HG03025 (cell line): ENCODE data around the gene DOCK6.

Source experiments
- ATAC-seq: cut with Tn5 transposase; IDR thresholded peaks from one replicate; pipeline ENCODE4 v1.9.1; 2021; ENCODE audit warnings: mild to moderate bottlenecking, moderate library complexity; ENCODE audit not compliant: unreplicated experiment, low FRiP score

DOCK6 gene

GRCh38 chr19:11230621-11231386 is 31.5 kb downstream of the DOCK6 start:
- ATAC-seq, result no peak

- ATAC-seq, result no peak
Measured at GRCh38 chr19:11227195-11227886, 35.0 kb downstream of the DOCK6 start.

GRCh38 chr19:11226716-11227166 is 35.6 kb downstream of the DOCK6 start:
- ATAC-seq, result no peak

- no peak for ATAC-seq
Measured at GRCh38 chr19:11225815-11226214, 36.5 kb downstream of the DOCK6 start.

- no peak for ATAC-seq
Measured at GRCh38 chr19:11225172-11225571, 37.2 kb downstream of the DOCK6 start.

- ATAC-seq, result no peak
Measured at GRCh38 chr19:11224429-11224828, 37.9 kb downstream of the DOCK6 start.

- no peak for ATAC-seq
Measured at GRCh38 chr19:11223200-11223599, 39.1 kb downstream of the DOCK6 start.

- ATAC-seq, result no peak
Measured at GRCh38 chr19:11221082-11221598, 41.2 kb downstream of the DOCK6 start.

GRCh38 chr19:11214387-11214786 is 47.9 kb downstream of the DOCK6 start:
- no peak for ATAC-seq

- ATAC-seq, result no peak
Measured at GRCh38 chr19:11210656-11210928, 51.7 kb downstream of the DOCK6 start.

- ATAC-seq, result no peak
Measured at GRCh38 chr19:11209839-11210655, 52.3 kb downstream of the DOCK6 start.

- ATAC-seq, result no peak
Measured at GRCh38 chr19:11208561-11209471, 53.5 kb downstream of the DOCK6 start.

- ATAC-seq, result no peak
Measured at GRCh38 chr19:11205939-11206570, 56.3 kb downstream of the DOCK6 start.

- no peak for ATAC-seq
Measured at GRCh38 chr19:11204943-11205349, 57.4 kb downstream of the DOCK6 start.

GRCh38 chr19:11204076-11204602 is 58.2 kb downstream of the DOCK6 start:
- no peak for ATAC-seq

GRCh38 chr19:11203194-11204075 is 58.9 kb downstream of the DOCK6 start:
- no peak for ATAC-seq

- no peak for ATAC-seq
Measured at GRCh38 chr19:11202488-11203193, 59.7 kb downstream of the DOCK6 start.

GRCh38 chr19:11201791-11202190 is 60.5 kb downstream of the DOCK6 start:
- ATAC-seq, result no peak
